HepG2 (cell line): ENCODE measurements around the gene FAM83G. TPM values are rescaled to one million over a fixed set of nuclear protein-coding genes. Genes with fewer than 3 reads are reported as not detected.
A peak's percentile ranks its signal among the peaks of the same experiment; 100 is the strongest.

Source experiments
- ATAC-seq: fragments of 200-7000 bp; cut with Tn5 transposase; 3 replicates; pipeline ENCODE4 v1.9.1; 2020; ENCODE audit warnings: mild to moderate bottlenecking, moderate library complexity
- BruUV-seq: library from RNA; stranded (reverse); fragments of 400-500 nt; replicated peaks from 2 replicates; lab custom pipeline; 2021; lab: Mats Ljungman, UMichigan
- CTCF ChIA-PET: fragments of 300-600 bp; formaldehyde crosslinking; extraction: SDS; loops from one replicate; lab custom pipeline; 2021; ENCODE audit warnings: low total read pairs, inconsistent platforms, low intra/inter-chr PET ratio; lab: Yijun Ruan, JAX
- POLR2A ChIA-PET: fragments of 350-600 bp; sonication (Branson Sonifier 250); formaldehyde crosslinking; loops from one replicate; lab custom pipeline; 2020; ENCODE audit warnings: antibody characterized with exemption, inconsistent platforms; lab: Yijun Ruan, JAX
- DNase-seq: peaks from one replicate; pipeline ENCODE4 v3.0.0-alpha.2; 2015; ENCODE audit warnings: low spot score
- FAIRE-seq: peaks from 3 replicates; lab custom pipeline; 2011; peaks lifted over from hg19 to GRCh38; lab: Jason Lieb, UNC
- H2AFZ ChIP-seq: one replicate; pipeline ENCODE4 v1.6.1; 2011; ENCODE audit warnings: low read length, inconsistent platforms
- H3K27ac ChIP-seq: fragments of 300-600 bp; 3 replicates; pipeline ENCODE4 v1.8.0; 2011; ENCODE audit warnings: mixed run types, mild to moderate bottlenecking, mixed read lengths, low read length, inconsistent platforms; ENCODE audit not compliant: insufficient read depth; ENCODE audit errors: extremely low read length
- H3K27me3 ChIP-seq, 2 experiments: fragments of 200-600 bp in 1 of 2; 2 replicates in 1 of 2; 3 replicates in 1 of 2; pipeline versions ENCODE4 v1.6.0 to v1.8.0; 2011; ENCODE audit warnings: low read length in 2 of 2, mild to moderate bottlenecking in 2 of 2, moderate library complexity in 2 of 2, inconsistent platforms in 1 of 2; ENCODE audit not compliant: insufficient read depth in 2 of 2, control insufficient read depth in 1 of 2
- H3K36me3 ChIP-seq, 2 experiments: fragments of 200-600 bp in 1 of 2; replicated peaks in 1 of 2; 2 replicates in 1 of 2; 3 replicates in 1 of 2; pipeline versions ENCODE4 v1.5.1 to v1.8.0; 2011; ENCODE audit warnings: low read length in 2 of 2, inconsistent platforms in 1 of 2; ENCODE audit not compliant: insufficient read depth in 2 of 2, control insufficient read depth in 1 of 2
- H3K4me1 ChIP-seq: 2 replicates; pipeline ENCODE4 v1.5.1; 2012; ENCODE audit warnings: low read length, inconsistent platforms; ENCODE audit not compliant: insufficient read depth
- H3K4me2 ChIP-seq: 2 replicates; pipeline ENCODE4 v1.6.0; 2011; ENCODE audit warnings: low read depth, low read length, inconsistent platforms
- H3K4me3 ChIP-seq, 3 experiments: fragments of 200-600 bp in 1 of 3; sonication (generic), shearing (Covaris generic) in 1 of 3; replicated peaks in 1 of 3; 2 replicates each; pipeline ENCODE4 v1.5.1; 2011 to 2016; ENCODE audit warnings: low read length in 3 of 3, inconsistent platforms in 2 of 3, low read depth in 2 of 3, mild to moderate bottlenecking in 2 of 3, control low read depth in 1 of 3, mixed read lengths in 1 of 3; ENCODE audit not compliant: insufficient read depth in 1 of 3
- H3K79me2 ChIP-seq: one replicate; pipeline ENCODE4 v1.6.1; 2011; ENCODE audit warnings: low read length, inconsistent platforms; ENCODE audit not compliant: insufficient read depth
- H3K9ac ChIP-seq: 2 replicates; pipeline ENCODE4 v1.6.0; 2011; ENCODE audit warnings: mild to moderate bottlenecking, low read depth, low read length, inconsistent platforms; ENCODE audit not compliant: insufficient read depth
- H3K9me3 ChIP-seq: 2 replicates; pipeline ENCODE4 v1.5.1; 2012; ENCODE audit warnings: mild to moderate bottlenecking, low read length
- H4K20me1 ChIP-seq: 2 replicates; pipeline ENCODE4 v1.6.0; 2011; ENCODE audit warnings: inconsistent platforms, mild to moderate bottlenecking, low read length, moderate library complexity; ENCODE audit not compliant: insufficient read depth
- DMAP1 ChIP-seq: IDR thresholded peaks from 2 replicates; pipeline ENCODE4 v1.6.1; 2016
- RBM22 ChIP-seq: fragments of 200-400 bp; formaldehyde crosslinking; optimal IDR thresholded peaks from 2 replicates; pipeline ENCODE3; 2017; ENCODE audit warnings: mild to moderate bottlenecking, low read length, moderate library complexity
- YEATS4 ChIP-seq: sonication (generic); formaldehyde crosslinking; IDR thresholded peaks from 2 replicates; pipeline ENCODE4 v1.4.0; 2020; ENCODE audit warnings: missing genetic modification reagents, borderline replicate concordance
- ZNF232 ChIP-seq: sonication (generic); formaldehyde crosslinking; IDR thresholded peaks from 2 replicates; pipeline ENCODE4 v1.4.0; 2020; ENCODE audit warnings: missing genetic modification reagents, borderline replicate concordance
- WGBS: methylation state at CpG from one replicate; pipeline ENCODE4 v1.1.6; 2017; ENCODE audit warnings: low lambda C conversion rate; 5-methylcytosine and 5-hydroxymethylcytosine counted together
- in situ Hi-C: cut with HindIII; loops from 2 replicates; pipeline ENCODE4 v1.10.0; 2017; ENCODE audit warnings: low pct_unique_long_range_greater_than_20kb; ENCODE audit not compliant: extremely low pct_ligation_motif_present
- intact Hi-C: fragments of 100-400 bp; cut with micrococcal nuclease; formaldehyde crosslinking; loops from one replicate; pipeline ENCODE4 v1.10.0; 2022; ENCODE audit not compliant: unreplicated experiment
- polyA plus RNA-seq, 8 experiments: library from polyadenylated mRNA; depleted of rRNA in 3 of 8; stranded (reverse) in 7 of 8; unstranded in 1 of 8; fragments of >200 nt; fragmentation: Illumina TruSeq in 4 of 8; extraction: Trizol in 4 of 8; gene quantifications; 2 replicates each; pipeline versions ENCODE4 v1.2.1 to v1.2.3, GENCODE V29; 2011 to 2016; ENCODE audit warnings: low read depth in 4 of 8, missing spikeins in 1 of 8, mixed read lengths in 1 of 8; ENCODE audit not compliant: insufficient read depth in 1 of 8
- total RNA-seq, 5 experiments: library from RNA; depleted of rRNA; stranded (reverse); fragments of >200 nt; fragmentation: Illumina TruSeq; extraction: Trizol; gene quantifications; 2 replicates each; pipeline ENCODE4 v1.2.3, GENCODE V29; 2016; ENCODE audit warnings: low read depth in 1 of 5

FAM83G gene
- total and polyA plus RNA-seq, 2 of the 13 experiments (the other 11 are each of a cell fraction or from before 2014, with no cell fraction given), result 13.7 to 18.6 TPM

GRCh38 chr17:19022747-19023146, 18.2 kb upstream of the FAM83G start:
- ATAC-seq, result peak; percentile 8; the same call in 1 of the 3 replicates
- Histone ChIP-seq H3K79me2 (no peaks in the 10 kb centered on the region), H3K4me3 (no peak overlapping the region), H3K9me3 (no peaks in the 10 kb centered on the region), H3K27ac (no peak overlapping the region), H3K9ac (no peak overlapping the region), H3K36me3 (no peaks in the 10 kb centered on the region), H2AFZ (no peak overlapping the region), H3K4me2 (no peak overlapping the region), H3K4me1 (peaks cover 33% of the 10 kb centered on the region), H4K20me1 (no peaks in the 10 kb centered on the region), H3K27me3 (peaks cover 3 to 15% of the 10 kb centered on the region in 2 experiments; a peak in 3 of 5 replicates)
- in situ Hi-C loops (no loop called here), intact Hi-C loops (no loop called here)
- FAIRE-seq, result no peak
- TF ChIP-seq YEATS4 (CRISPR knock-in tag) (no peak), DMAP1 (CRISPR knock-in tag) (no peak)
- DNase-seq, result no peak
- POLR2A ChIA-PET, result interaction anchor here (2.2 kb wide), 1 partner anchor 17 kb away, joined by 15 read pairs; the partner anchor contains the start of gene FAM83G
- 30% methylated on average over 2 of the region's 6 CpGs for WGBS
- CTCF ChIA-PET, result no interaction called here
- BruUV-seq, result no TSS peak

- no TSS peak for BruUV-seq
- Histone ChIP-seq H4K20me1 (no peaks in the 10 kb centered on the region), H3K27me3 (peaks cover 3 to 21% of the 10 kb centered on the region in 2 experiments; a peak in 3 of 5 replicates), H3K79me2 (no peaks in the 10 kb centered on the region), H3K4me1 (peaks cover 39% of the 10 kb centered on the region), H3K36me3 (no peaks in the 10 kb centered on the region), H3K9me3 (no peaks in the 10 kb centered on the region), H3K9ac (no peak overlapping the region), H3K4me3 (no peak overlapping the region), H2AFZ (no peak overlapping the region), H3K4me2 (no peak overlapping the region), H3K27ac (no peak overlapping the region)
- ChIA-PET POLR2A (interaction anchor here (2.2 kb wide), 1 partner anchor 17 kb away, joined by 15 read pairs; the partner anchor contains the start of gene FAM83G), CTCF (no interaction called here)
- in situ Hi-C loops (no loop called here), intact Hi-C loops (no loop called here)
- FAIRE-seq (no peak), DNase-seq (no peak), ATAC-seq (no peak)
- TF ChIP-seq RBM22 (no peak), ZNF232 (peak; percentile 66; the same call in 1 of the 2 replicates)
- WGBS, result 67% methylated on average over 3 of the region's 5 CpGs
Observed at GRCh38 chr17:19022128-19022527, 17.6 kb upstream of the FAM83G start.
